Measurements from ENCODE around the gene CD300LG.

Gene CD300LG

GRCh38 chr17:43830510-43831140 is 16.4 kb upstream of the CD300LG start:
- TF ChIP-seq CTCF (conservative IDR thresholded peaks at IDR 0.05; ENCODE audit: control insufficient read depth, insufficient read depth, low read depth, low read length): no peak
- DNase-seq (ENCODE audit: low read depth): no peak
- no peak overlapping the region for H3K4me3 ChIP-seq (ENCODE audit: control insufficient read depth, low read depth, low read length)

- no peak overlapping the region for H3K4me3 ChIP-seq (ENCODE audit: control insufficient read depth, low read depth, low read length)
Observed at GRCh38 chr17:43831633-43832032, 15.3 kb upstream of the CD300LG start.

GRCh38 chr17:43832168-43832975 is 14.6 kb upstream of the CD300LG start:
- H3K4me3 ChIP-seq (ENCODE audit: control insufficient read depth, low read depth, low read length): peak overlapping the region; percentile 53
- peak; percentile 75 for DNase-seq (ENCODE audit: low read depth)

More at GRCh38 chr17:43831633-43832032, 15.3 kb upstream of the CD300LG start:
- DNase-seq (ENCODE audit: low read depth): no peak
- TF ChIP-seq CTCF (conservative IDR thresholded peaks at IDR 0.05; ENCODE audit: control insufficient read depth, insufficient read depth, low read depth, low read length): no peak

GRCh38 chr17:43832976-43833829 is 13.8 kb upstream of the CD300LG start, which contains the start of gene MPP3:
TSS of gene MPP3 (minus strand) at chr17:43833146. CDS start at chr17:43831906, 1,240 bp downstream.
- TF ChIP-seq CTCF (conservative IDR thresholded peaks at IDR 0.05; ENCODE audit: control insufficient read depth, insufficient read depth, low read depth, low read length): no peak
- DNase-seq (ENCODE audit: low read depth): peak; percentile 60
- H3K4me3 ChIP-seq (ENCODE audit: control insufficient read depth, low read depth, low read length): peak within 1 kb of the TSS; percentile 53

More at GRCh38 chr17:43832168-43832975, 14.6 kb upstream of the CD300LG start:
- no peak for TF ChIP-seq CTCF (conservative IDR thresholded peaks at IDR 0.05; ENCODE audit: control insufficient read depth, insufficient read depth, low read depth, low read length)

DNA sequence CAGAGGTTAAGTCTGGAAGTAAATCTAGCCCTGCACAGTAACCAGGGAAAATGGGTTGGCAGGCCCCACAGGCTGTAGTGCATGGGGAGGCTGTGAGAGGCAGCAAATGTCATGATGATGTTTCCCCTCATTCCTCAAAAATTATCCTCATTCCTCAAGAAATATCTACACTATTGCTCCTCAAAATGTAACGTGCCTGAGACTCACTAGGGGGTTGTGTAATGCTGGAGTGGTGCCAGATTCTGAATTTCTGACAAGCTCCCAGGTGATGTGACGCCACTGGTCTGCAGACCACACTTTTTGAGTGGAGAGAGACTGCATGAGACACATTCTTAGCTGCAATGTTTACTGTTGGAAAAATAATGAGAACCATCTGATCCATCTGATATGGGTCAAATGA is 12.9 kb upstream of the CD300LG start:
- peak; percentile 86 for DNase-seq (ENCODE audit: low read depth)
- H3K4me3 ChIP-seq (ENCODE audit: control insufficient read depth, low read depth, low read length): no peak overlapping the region
- no peak for TF ChIP-seq CTCF (conservative IDR thresholded peaks at IDR 0.05; ENCODE audit: control insufficient read depth, insufficient read depth, low read depth, low read length)

GRCh38 chr17:43839670-43840108 is 7.3 kb upstream of the CD300LG start:
- H3K4me3 ChIP-seq (ENCODE audit: control insufficient read depth, low read depth, low read length): no peak overlapping the region
- no peak for TF ChIP-seq CTCF (conservative IDR thresholded peaks at IDR 0.05; ENCODE audit: control insufficient read depth, insufficient read depth, low read depth, low read length)
- no peak for DNase-seq (ENCODE audit: low read depth)

All from fibroblast of mammary gland (primary cell).